ENCODE data around the gene DNAJB11. TPM values are rescaled to one million over a fixed set of nuclear protein-coding genes. Genes with fewer than 3 reads are reported as not detected.

The DNAJB11 gene
- total and polyA plus RNA-seq, 3 donors from 2014 or later, result 39.3 to 60.2 (median 58.5) TPM

DNA sequence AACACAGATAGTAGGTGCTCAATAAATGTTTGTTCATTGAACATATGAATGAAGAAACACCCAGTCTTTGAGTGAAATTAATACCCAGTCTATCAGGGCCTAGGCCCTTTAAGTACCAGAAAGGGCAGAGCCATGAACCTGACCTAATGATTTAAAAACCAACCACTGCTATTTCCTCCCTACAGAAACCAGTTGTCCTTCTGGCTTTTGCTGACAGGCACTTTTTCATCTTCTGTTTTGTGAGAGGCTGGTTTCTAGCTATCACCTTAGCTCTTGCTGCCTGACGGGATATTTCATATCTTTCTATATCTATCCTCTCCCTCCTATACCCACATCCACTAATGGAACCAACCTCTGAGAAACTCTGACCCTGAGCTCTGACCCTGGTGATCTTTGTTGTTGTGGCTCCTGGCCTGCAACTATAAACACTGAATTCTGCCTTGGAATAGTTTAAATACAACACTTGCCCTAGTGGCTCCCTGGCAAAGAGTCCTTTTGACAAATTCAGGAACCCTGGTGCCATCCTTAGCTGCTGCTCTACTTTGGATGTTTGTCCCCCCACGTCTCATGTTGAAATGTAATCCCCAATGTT is 38.2 kb downstream of the DNAJB11 start:
- intact Hi-C loops (cut with DNase I; ENCODE audit: low total_unique reads), result no loop called here
- Histone ChIP-seq H3K4me3 (no peak overlapping the region), H3K36me3 (ENCODE audit: low read depth, missing control alignments) (no peaks in the 10 kb centered on the region), H3K9me3 (no peaks in the 10 kb centered on the region), H3K27ac (no peak overlapping the region), H3K27me3 (no peaks in the 10 kb centered on the region), H3K4me1 (no peaks in the 10 kb centered on the region)
- no peak for DNase-seq
- TF ChIP-seq POLR2A (IDR thresholded peaks at IDR 0.05) (no peak), CTCF (IDR thresholded peaks at IDR 0.05) (no peak)
- 87 to 88% methylated on average over 2 of the region's 2 CpGs for WGBS, 2 donors

DNA sequence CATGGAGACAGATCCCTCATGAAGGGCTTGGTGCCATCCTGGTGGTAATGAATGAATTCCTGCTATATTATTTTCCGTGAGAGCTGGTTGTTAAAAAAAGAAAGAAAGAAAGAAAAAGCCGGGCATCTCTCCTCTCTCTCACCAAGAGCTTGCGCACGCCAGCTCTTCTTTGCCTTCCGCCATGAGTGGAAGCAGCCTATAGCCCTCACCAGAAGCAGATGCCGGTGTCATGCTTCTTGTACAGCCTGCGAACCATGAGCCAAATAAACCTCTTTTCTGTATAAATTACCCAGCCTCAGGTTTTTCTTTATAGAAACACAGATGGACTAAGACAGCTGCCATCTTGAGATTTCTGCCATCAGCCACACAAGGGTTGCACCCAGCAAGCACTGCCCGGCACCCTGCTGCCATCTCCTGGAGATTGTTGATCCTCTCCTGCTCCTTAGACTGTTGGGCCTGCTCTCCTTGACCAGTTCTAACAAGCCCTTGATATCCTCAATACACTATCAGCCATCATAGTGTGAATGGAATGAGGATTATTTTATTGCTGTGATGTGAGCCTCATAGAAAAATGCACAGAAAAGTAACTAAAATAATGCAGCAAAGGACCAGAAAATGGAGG is 38.8 kb downstream of the DNAJB11 start:
- TF ChIP-seq CTCF (IDR thresholded peaks at IDR 0.05), result no peak
- TF ChIP-seq POLR2A (IDR thresholded peaks at IDR 0.05), result no peak
- H3K27ac ChIP-seq, result no peak overlapping the region
- intact Hi-C loops (cut with DNase I; ENCODE audit: low total_unique reads), result no loop called here
- no peaks in the 10 kb centered on the region for H3K9me3 ChIP-seq
- H3K36me3 ChIP-seq (ENCODE audit: low read depth, missing control alignments), result no peaks in the 10 kb centered on the region
- no peaks in the 10 kb centered on the region for H3K27me3 ChIP-seq
- peak; percentile 26 for DNase-seq
- no peaks in the 10 kb centered on the region for H3K4me1 ChIP-seq
- H3K4me3 ChIP-seq, result no peak overlapping the region
- whole genome bisulfite sequencing, 2 donors, result 89 to 94% methylated on average over 8 of the region's 8 CpGs

DNA sequence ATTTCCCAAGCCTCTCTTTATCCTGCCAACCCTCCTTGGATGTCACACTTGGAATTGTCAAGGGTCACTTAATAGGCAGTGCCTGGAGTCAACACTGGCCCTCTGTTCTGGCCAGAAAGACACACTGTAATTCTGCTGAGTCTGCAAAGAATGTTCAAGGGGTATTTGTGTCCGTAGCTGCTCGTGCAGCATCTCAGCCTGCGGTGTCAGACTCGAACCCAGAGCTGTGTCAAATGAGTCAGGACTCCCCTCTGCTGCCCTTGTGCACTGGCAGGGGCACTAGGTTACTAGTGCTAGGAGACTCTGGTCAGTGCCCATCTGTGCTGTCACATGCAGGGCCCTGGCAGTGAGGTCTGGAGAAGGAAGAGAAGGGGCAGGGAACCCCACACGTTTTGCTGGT is 41.5 kb downstream of the DNAJB11 start:
- H3K4me1 ChIP-seq, result no peaks in the 10 kb centered on the region
- no peak for DNase-seq
- no peak for TF ChIP-seq POLR2A (IDR thresholded peaks at IDR 0.05)
- no peak for TF ChIP-seq CTCF (IDR thresholded peaks at IDR 0.05)
- H3K27me3 ChIP-seq, result no peaks in the 10 kb centered on the region
- no peak overlapping the region for H3K4me3 ChIP-seq
- H3K27ac ChIP-seq, result no peak overlapping the region
- H3K36me3 ChIP-seq (ENCODE audit: low read depth, missing control alignments), result no peaks in the 10 kb centered on the region
- intact Hi-C loops (cut with DNase I; ENCODE audit: low total_unique reads), result loop anchor here (10.0 kb wide), 1 partner anchor 213 kb away; no protein-coding TSS in a partner anchor
- 55 to 76% methylated on average over 3 to 5 of the region's 5 CpGs for WGBS, 2 donors
- H3K9me3 ChIP-seq, result no peaks in the 10 kb centered on the region

- Histone ChIP-seq H3K9me3 (no peaks in the 10 kb centered on the region), H3K27me3 (no peaks in the 10 kb centered on the region), H3K36me3 (ENCODE audit: low read depth, missing control alignments) (no peaks in the 10 kb centered on the region), H3K4me3 (no peak within 1 kb of the TSS), H3K4me1 (no peaks in the 10 kb centered on the region), H3K27ac (no peak within 1 kb of the TSS)
- intact Hi-C loops (cut with DNase I; ENCODE audit: low total_unique reads), result loop anchor here (10.0 kb wide), 1 partner anchor 212 kb away; no protein-coding TSS in a partner anchor
- TF ChIP-seq POLR2A (IDR thresholded peaks at IDR 0.05) (no peak), CTCF (IDR thresholded peaks at IDR 0.05) (no peak)
- no peak for DNase-seq
- 88 to 95% methylated on average over 6 to 7 of the region's 7 CpGs for WGBS, 2 donors
Observed at GRCh38 chr3:186612721-186613636, 42.5 kb downstream of the DNAJB11 start, which contains the start of gene AHSG. TSS of gene AHSG (plus strand) at chr3:186613060. CDS start at chr3:186613142, 82 bp downstream.
